Erythroblast (primary cell): Measurements from ENCODE around the gene CRYBA2.

ENCODE experiments used
- DNase-seq, 2 experiments: peaks; one replicate each; lab custom pipeline; 2025; lab: John Stamatoyannopoulos, UW
- GATA1 ChIP-seq: IDR thresholded peaks from 2 replicates; pipeline ENCODE4 v1.6.1; 2011; ENCODE audit warnings: low read depth, mild to moderate bottlenecking, control low read depth, low read length, moderate library complexity
- POLR2A ChIP-seq: IDR thresholded peaks from 2 replicates; pipeline ENCODE4 v1.6.1; 2011; ENCODE audit warnings: mild to moderate bottlenecking, low read length

The CRYBA2 gene

DNA sequence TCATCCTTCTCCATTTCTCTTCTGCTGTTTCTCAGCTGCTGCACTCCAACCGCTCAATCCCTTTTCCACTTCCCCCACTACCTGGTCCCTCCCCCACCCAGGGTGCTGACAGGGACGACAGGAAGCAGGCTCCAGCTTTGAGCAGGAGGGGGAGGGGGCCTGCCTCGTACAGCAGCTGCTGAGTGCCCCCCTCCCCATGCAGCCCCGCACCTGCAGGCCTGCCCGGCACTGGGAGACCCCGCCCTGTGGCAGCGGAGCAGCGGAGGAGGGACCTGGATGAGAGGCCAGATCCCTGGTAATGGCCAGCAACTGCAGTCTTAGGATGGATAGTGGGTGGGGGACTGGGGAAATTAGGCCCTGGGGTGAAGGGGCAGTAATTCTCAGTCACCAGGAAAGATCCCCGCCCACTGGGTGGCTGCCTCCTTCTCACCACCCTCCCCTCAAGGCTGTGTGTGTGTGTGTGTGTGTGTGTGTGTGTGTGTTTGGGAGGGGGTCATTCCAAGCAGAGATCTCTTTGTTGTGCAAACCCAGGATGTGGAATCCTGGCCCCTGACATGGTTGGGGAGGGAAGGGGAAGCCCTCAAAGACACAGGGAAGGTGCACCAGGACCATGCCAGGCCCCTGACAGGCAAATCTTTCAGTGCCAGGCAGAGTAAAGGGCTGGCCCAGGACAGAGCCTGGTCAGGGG, 6.8 kb upstream of the CRYBA2 start:
- TF ChIP-seq POLR2A (no peak), GATA1 (no peak)
- DNase-seq, result no peak

DNA sequence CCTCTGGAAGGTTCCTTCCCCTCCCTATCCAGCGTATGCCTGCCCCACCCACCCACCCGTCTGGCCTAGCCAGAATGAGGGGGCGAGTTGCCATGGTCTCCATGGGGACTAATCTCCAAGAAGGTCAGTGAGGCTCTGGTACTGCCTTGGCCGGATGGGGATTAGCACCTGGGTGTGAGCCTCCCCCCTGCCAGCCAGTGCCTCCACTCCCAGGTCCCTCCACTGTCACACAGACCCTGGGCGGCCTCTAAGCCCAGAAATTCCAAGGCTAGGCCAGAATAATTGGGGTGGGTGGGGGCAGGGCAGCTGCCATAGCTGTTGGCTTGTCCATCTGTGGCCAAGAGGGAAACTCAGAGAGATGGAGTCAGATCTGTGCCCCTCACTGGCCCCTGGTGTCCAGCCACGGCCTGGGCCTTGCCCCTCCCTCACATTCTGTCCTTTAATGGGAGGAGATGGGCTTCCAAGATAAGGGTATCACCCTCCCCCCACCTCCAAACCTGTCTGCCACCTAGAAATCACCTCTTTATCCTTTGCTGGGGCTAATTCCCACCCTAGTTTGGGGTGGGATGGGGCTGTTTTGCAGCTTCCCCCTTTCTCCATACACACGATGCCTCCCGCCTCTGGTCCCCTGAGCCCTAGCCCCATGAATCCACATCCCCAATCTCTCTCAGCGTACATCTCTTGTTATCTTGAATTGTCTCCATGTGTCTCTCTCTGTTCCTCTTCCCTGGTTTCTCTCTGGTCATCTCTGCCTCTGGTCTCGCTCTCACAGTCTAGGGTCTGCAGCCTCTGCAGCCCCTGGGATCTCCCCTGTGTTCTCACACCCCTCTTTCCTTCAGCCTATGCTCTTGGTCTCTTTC, 6.0 kb upstream of the CRYBA2 start:
- TF ChIP-seq GATA1 (no peak), POLR2A (no peak)
- no peak for DNase-seq

DNA sequence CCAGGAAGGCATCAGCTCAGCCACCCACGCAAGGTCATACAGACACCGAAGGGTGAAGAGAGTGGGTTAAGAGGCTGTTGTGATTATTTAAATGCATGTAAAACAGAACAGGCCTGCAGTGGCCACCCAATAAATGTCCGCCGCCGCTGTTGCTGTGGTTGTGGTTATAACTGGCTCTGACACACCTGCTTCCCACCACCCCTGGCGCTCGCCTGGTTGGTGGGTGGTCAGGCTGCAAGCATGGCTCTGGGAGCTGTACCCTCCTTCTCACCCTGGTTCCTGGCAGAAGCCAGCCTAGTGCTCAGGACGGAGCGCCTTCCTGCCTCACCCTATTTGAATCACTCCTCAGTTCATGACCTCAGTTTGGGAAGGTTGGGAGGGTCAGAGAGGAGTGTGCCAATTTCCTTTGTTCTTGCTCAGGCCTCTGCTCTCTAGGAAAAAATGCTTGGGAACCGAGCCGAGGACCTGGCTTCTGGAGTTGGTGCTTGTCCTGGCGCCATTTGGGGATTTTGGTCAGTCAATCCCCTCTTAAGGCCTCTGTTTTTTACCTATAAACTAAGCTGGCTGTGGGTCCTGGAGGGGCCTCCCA, 5.3 kb upstream of the CRYBA2 start:
- TF ChIP-seq POLR2A, result no peak
- TF ChIP-seq GATA1, result no peak
- no peak for DNase-seq

DNA sequence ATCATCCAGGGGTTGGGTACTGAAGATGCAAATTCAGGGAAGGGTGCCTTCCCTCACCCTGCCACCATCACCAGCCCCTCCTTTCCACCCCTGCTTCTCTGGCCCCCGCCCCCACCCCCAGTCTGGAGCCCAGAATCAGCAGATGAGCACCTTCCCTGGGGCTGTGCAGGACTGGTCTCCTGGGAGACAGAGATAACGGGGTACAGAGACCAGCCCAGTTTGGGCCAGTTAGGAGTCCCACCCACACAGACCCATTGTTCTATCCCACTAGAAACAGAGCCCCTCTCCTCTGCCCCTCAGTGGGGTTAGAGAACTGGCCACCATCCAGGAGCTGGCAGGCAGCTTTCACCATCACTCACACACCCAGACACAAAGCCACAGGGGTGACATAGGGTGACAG, 4.5 kb upstream of the CRYBA2 start:
- peak; percentile 28 to 57 for DNase-seq
- TF ChIP-seq GATA1 (no peak), POLR2A (no peak)

DNA sequence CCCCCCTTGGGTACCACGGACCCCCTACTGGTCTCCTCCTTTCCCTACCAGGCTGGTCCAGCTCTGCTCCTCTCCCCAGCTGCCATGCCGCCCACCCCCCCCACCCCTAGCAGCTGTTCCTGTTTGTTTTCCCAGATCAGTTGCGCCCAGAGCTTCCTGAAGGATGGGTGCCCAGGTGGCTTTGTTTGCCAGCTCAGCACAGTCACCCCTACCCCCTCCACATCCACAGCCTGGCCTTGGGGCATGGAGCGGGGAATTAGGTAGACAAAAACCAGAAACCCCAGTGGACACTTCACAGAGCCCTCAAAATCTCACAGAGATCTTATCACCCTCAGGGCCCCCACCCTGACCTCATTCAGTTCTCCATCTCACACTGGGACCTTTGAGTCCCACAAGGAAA, 3.7 kb upstream of the CRYBA2 start:
- TF ChIP-seq POLR2A, result no peak
- TF ChIP-seq GATA1, result no peak
- DNase-seq, result no peak

DNA sequence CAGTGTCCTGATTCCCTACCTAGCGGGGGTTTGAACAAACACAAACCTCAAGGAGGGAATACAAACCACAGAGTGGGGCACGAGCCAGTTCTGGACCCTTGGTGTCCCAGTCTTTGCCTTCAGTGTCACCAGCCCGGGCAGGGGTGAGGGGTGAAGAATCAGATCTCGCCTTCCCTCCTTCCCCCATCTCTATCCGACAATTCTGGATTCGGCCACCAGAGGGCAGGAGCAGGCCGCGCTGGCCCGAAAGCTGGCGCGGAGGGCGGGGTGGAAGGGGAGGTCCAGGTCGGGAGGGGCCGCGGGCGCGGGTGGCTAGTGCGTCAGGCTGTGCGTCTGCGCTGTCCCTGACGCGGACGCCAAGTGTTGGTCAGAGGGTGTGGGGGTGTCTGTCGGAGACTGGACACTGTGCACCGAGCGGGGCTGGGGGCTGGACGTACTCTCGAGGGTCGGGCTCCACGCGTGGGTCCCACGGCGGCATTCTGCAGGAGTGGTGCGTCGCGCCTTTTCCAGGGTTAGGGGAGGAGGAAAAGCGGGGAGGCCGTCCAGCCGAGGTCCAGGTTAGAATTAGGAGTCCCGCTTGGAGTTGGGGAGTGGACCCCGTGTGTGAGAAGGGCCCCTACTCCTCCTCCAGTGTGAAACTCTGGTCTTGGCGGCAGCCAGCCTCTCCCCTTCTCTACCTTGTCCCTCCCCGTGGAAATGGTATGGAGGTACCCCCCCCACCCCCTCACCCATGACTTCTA, 2.9 kb upstream of the CRYBA2 start:
- peak; percentile 78 to 87 for DNase-seq
- TF ChIP-seq GATA1 (no peak), POLR2A (no peak)

DNA sequence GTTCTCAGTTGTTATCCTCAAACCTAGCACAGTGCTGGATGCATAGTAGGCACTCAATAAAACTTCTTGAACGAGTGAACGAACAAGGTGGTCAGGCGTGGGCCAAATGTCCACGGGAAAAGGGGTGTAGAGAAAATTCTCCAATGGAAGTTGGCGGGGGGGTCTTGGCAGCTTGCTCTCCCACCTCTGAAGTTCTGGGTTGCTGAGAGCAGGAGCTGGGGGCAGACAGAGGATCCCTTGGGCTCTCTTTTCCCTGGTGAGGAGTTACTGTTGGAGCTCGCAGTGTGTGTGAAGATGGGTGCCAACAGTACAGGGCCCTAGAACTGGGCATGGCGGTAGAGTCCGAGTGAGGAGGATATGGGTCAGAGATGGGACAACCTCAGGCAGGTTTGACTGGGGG, 2.3 kb upstream of the CRYBA2 start:
- no peak for TF ChIP-seq POLR2A
- no peak for TF ChIP-seq GATA1
- DNase-seq, result no peak

DNA sequence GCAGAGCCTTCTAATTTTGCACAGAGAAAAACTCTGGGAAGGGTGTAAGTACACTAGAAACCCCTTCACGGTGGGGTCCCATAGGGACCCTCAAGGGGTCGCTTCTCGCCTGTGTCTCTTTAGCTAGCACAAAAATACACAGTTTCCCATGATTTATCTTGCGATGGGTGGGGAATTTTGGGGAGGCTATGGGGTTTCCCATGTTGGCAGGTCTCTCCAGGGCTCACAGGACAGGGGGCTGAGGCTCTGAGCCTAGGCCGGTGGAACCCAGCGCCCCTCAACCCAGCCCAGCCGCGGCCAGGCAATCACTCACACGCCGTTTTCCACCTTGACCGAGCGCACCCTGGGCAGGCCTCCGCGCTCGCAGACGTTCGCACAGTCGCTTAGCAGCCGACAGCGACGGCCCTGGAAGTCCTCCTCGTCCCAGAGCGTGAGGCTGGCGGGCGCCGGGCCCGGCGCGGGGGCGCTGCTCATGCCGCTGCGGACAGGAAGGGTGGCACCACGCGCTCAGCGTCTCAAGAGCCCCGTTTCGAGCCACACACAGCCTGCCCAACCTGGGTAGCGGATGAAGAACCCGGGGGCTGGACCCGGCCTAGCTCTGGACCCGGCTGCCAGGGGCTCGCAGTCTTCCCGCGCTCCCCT, 398 bp downstream of the CRYBA2 start:
- TF ChIP-seq POLR2A (no peak), GATA1 (no peak)

DNA sequence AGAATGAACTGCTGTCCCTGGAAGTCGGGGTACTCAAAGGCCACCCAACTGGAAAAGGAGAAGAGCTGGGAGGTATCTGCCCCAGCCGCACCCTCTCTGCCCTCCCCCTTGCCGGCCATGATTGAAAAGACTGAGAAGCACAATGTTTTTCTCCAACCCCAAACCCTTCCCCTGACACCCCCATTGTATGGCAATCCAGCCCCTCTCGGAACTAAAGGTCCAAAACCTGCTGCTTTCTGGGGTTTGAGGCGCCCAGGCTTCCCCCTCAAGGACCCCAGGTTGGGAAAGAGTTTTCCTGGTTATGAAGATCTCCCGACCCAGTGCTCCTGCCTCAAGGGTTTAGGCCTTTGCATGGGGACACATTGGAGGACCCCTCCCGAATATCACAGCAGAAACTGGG, 1.0 kb downstream of the CRYBA2 start:
- DNase-seq, result no peak
- TF ChIP-seq GATA1, result no peak

More for the DNA sequence above, 398 bp downstream of the CRYBA2 start:
- no peak for DNase-seq

DNA sequence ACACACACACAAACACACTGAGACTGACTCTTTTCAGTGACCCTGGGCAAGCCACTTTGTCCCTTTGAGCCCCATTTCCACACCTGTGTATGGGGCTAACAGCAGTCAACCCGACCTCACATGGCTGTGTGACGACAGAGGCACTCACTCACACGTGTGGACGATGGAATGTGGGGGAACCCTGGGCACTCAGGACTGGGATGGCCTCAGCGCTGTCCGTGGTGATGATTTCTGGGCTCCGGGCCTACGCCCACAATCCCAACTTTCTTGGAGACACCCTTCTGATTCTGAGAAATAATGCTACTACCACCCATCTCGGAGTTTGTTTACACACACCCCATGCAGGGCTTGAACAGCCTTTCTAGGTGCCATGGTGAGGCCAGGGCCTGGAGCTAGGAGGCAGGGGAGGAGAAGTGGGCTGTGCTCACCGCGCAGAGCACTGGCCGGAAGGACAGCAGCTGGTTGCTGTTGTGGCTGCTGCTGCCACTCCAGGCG, 1.5 kb downstream of the CRYBA2 start:
- TF ChIP-seq GATA1, result no peak
- TF ChIP-seq POLR2A, result no peak
- no peak for DNase-seq

DNA sequence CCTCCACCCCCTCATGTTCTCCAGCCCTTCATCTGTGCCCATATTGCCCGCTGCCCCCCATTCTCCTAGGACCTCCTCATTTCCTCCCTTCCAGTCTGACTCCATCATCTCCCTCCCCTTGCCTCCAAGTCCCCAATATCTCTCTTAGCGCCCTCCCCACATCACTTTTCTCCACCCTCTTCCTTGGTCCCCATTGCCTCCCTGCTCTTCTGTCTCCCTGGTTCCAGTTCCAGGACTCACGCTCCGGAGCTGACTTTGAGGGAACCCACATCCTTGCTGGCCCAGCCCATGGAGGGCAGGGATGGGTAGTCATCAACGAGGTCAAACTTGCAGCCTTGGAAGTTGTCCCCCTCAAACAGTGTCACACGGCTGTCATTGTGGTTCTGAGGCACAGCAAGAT, 2.6 kb downstream of the CRYBA2 start:
- DNase-seq, result no peak
- TF ChIP-seq GATA1 (no peak), POLR2A (no peak)

DNA sequence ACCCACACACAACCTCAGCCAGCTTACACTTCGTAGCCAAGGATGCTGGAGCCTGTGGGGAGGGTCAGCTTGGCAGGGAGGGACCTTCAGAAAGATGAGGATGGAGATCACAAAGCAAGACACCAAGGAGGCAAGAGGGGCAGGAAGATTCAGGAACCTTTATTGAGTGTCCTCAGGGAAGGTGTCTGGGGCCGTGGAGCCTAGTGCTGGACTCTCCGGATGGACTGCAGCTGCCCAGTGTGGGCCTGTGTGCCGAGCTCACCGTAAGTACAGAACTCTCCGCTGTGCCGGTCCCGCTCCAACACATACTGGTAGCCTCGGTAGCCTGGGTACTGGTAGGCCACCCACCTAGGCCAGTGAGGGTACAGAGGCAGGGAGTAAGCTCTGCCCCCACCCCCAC, 3.2 kb downstream of the CRYBA2 start:
- DNase-seq, result no peak
- TF ChIP-seq GATA1 (no peak), POLR2A (no peak)

DNA sequence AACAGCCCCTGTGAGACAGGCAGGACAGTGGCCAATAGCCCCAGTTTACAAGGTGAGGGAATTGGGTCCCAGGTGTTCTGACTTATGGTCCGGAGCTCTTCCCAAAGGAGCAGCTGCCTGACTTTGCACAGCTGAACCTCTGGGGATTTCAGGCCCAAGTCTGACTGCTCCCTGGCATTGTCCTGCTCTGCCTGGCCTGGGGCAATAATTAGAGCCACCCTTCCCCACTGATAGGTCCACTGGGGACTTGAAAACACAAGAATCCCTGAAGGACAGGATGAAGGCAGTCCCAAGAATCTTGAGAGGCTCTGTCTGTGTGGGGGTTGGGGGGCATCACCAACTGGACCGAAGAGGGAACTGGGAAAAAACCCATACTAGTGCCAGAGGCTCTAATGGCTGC, 4.6 kb downstream of the CRYBA2 start:
- no peak for DNase-seq
- TF ChIP-seq POLR2A (no peak), GATA1 (no peak)

DNA sequence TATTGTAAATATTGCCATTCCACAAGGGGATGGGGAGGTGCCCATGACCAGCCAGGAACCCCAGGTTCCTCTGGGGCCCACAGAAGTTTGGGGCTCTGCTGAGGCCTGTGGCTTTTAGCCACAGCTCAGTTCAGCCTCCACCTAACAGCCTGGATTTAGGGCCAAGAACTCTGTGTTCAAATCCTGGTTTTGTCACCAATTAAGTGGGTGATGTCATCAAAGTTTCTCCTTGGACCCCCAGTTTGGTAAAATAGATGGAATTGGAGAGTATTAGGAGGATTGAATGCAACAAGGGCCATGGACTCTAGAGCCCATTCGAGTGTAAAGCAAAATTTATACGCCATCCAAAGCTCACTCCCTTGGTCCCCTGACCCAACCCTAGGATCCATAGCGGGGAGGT, 5.1 kb downstream of the CRYBA2 start:
- DNase-seq, result no peak
- no peak for TF ChIP-seq POLR2A
- TF ChIP-seq GATA1, result no peak
